NCI-H2107 (cell line): ENCODE measurements around the gene RPL7A.
"Not testable (repeated sequence)": the region's sequence is repeated elsewhere in the genome, so short reads cannot be mapped to it uniquely, and the experiment has no call there.

Experiments
- DNase-seq: peaks from one replicate; lab custom pipeline; 2025; lab: John Stamatoyannopoulos, UW

RPL7A gene

GRCh38 chr9:133369422-133369821 lies 21.4 kb downstream of the RPL7A start:
- DNase-seq = no peak

DNA sequence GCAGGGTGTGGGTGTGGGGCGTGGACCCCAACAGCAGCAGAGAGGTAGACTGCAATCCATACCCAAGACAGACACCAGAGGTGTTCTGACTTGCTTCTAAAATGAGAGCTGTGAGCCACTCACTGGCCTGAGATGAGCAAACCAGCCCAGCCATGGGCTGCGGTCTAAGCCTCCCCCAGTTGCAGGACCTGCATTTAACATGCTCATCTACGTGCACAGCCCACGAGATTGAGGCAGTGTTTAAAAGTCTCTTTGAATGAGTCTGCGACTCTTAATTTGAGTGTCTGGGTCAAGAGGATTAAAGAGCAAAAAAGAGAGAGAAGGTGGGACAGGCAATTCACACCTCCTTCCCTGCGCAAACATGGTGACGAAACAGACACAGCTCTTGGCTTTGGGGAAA lies 21.9 kb downstream of the RPL7A start:
- no peak for DNase-seq

DNA sequence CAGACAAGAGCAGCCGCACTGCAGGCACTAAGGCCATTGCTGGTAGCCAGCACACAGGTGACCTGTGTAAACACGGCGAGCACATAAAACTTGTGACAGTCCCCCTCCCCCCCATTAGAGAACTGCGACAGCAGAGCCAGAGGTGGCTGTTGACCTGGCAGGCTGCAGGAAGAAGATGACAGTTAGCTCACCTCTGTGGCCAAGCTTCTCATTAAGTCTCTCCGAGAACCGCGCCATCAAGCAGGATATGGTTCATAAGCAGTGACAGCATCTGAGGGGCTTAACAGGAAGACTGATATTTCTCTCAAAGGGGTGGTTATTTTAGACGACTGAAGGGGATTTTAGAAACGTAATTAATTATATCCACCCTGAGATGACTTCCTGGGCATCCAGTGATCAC lies 22.7 kb downstream of the RPL7A start:
- no peak for DNase-seq

GRCh38 chr9:133371261-133371711 lies 23.3 kb downstream of the RPL7A start:
- no peak for DNase-seq

DNA sequence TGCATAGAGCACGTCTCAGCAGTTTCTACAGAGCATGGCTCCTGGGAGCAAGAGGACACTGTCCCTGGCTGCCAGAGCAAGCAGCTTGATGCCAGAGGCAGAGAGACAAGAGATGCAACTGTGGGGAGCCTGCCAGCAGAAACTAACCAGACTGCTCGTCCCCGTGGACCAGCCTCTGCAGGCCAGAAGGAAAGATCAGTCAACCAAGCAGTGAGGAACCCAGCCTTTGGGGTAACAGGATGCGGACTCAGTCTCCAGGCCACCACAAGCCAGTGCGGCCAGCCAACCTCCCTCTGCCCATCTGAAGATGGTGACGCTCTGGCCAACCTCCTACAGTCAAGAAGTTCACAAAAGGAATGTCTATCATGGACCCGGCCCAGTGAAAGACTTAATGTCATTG lies 24.1 kb downstream of the RPL7A start:
- DNase-seq = no peak

DNA sequence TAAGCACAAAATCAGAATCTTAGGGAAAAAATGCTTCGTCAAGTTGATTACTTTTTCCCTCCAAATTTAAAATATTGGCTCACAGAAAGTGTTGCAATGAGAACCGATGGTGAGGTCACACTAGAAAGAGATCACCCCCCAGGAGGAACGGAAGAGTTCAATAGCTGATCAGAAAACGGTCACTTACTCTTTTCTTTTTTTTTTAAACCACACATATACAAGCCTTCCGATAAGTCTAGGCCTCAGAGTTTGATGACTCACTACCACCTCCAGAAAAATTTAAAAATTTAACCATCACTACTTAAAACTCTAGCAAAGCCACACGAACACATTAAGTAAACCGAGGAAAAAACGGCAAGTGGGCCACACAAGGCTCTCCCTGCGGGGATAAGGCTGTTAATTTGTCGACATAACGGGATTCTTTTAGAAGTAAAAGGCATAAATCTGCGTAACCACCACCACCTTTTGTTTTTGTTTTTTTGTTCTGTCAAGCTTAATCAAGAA lies 26.6 kb downstream of the RPL7A start:
- DNase-seq = no peak

GRCh38 chr9:133375116-133375723 lies 27.2 kb downstream of the RPL7A start:
- DNase-seq = no peak

GRCh38 chr9:133375724-133376654 lies 28.0 kb downstream of the RPL7A start, which contains the start of the genes STKLD1 and SURF4:
Gene STKLD1, plus strand, starts transcription at chr9:133376366. Its CDS starts 108 bp downstream, at chr9:133376474.
Gene SURF4, minus strand, starts transcription at chr9:133376060. Its CDS starts 91 bp downstream, at chr9:133375969.
- DNase-seq = peak; percentile 90

DNA sequence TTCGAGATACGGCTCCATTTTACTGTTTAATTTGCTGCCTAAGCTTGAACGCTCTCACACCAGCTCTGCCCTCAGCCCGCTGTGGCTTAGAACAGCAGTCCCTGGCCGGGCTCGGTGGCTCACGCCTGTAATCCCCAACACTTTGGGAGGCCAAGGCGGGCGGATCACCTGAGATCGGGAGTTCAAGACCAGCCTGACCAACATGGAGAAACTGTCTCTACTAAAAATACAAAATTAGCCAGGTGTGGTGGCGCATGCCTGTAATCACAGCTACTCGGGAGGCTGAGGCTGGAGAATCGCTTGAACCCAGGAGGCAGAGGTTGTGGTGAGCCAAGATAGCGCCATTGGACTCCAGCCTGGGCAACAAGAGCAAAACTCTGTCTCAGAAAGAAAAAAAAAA lies 29.3 kb downstream of the RPL7A start:
- DNase-seq = not testable (repeated sequence)

DNA sequence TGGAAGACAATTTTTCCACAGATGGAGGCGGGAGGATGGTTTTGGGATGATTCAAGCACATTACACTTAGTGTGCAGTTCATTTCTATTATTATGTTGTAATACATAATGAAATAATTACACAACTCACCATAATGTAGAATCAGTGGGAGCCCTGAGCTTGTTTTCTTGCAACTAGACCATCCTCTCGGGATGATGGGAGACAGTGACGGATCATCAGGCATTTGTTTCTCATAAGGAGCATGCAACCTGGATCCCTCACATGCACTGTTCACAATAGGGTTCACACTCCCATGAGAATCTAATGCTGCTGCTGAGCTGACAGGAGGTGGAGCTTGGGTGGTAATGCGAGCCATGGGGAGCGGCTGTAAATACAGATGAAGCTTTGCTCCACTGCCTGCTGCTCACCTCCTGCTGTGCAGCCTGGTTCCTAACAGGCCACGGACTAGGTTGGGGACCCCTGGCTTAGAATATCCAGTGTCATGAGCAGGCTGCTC lies 29.8 kb downstream of the RPL7A start:
- DNase-seq = no peak

GRCh38 chr9:133378408-133378962 lies 30.5 kb downstream of the RPL7A start:
- no peak for DNase-seq

DNA sequence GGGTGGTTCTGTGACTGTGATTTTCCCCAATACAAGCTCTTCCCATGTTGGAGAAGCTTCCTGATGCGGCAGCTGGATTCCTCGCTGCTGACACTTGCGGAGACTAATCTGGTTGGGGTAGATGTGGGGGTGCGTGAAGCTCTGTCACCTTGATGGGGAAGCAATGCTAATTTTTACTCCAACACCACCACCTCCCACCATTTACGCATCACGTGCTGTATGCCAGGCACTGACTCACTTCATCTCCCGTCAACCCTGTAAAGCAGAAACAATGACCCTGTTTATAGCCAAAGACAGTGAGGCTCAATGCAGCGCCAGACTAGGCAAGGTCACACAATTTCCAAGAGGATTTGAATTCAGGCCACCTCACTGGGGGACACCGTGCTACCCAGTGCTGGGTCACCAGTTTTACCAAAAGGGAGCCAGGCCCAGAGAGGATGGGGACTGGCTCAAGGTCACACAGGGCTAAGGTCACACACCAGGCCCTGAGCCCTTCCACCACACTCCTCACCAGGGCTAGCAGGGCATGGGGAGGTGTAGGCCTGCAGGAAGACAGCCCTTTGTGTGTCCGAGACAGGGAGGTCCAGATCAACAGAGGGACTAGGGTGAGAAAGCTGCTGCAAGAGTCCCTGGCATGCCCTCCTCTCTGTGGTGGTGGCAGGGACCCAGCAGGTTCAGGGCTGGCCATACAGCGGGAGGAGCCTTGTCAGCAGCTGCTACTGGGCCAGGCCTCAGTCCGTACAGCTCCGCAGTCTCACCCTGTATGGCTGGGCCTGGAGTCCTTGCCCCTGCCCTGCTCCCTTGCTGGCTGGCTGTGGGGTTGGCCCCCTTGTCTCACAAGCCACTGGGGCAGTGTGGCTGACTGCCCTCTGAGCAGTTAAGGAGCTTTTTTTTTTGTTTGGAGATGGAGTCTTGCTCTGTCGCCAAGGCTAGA lies 31.4 kb downstream of the RPL7A start:
- no peak for DNase-seq

DNA sequence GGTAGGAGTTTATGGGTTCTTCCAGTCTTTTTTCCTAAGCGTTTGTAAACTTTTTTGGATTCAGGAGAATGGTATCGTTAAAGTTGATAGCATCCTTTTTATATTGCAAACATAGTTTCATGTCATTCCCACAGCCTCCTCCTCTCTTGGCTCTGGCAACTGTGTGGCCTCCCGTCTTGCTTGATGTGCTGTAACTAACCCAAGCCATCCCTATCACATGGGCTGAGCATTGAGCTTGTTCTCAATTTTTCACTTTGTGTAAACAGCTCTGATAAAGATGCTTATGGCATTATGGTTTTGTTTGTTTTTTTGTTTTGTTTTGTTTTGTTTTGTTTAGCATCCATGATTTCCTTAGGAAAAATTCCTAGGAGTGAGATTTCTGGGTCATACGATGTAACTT lies 32.7 kb downstream of the RPL7A start:
- no peak for DNase-seq

DNA sequence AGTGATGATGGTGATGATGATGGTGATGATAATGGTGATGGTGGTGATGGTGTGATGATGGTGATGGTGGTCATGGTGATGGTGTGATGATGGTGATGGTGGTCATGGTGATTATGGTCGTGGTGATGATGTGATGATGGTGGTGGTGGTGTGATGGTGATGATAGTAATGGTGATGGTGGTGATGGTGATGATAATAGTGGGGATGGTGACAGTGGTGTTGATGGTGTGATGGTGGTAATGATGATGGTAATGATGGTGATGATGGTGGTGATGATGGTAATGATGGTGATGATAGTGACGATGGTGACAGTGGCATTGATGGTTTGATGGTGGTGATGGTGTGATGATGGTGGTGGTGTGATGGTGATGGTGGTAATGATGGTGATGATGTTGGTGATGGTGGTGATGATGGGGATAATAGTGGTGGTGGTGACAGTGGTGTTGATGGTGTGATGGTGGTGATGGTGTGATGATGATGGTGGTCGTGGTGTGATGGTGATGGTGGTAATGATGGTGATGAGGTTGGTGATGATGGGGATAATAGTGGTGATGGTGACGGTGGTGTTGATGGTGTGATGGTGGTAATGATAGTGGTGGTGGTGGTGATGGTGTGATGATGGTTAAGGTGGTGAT lies 34.6 kb downstream of the RPL7A start:
- DNase-seq = no peak

GRCh38 chr9:133383438-133383837 lies 35.4 kb downstream of the RPL7A start:
- DNase-seq = no peak

DNA sequence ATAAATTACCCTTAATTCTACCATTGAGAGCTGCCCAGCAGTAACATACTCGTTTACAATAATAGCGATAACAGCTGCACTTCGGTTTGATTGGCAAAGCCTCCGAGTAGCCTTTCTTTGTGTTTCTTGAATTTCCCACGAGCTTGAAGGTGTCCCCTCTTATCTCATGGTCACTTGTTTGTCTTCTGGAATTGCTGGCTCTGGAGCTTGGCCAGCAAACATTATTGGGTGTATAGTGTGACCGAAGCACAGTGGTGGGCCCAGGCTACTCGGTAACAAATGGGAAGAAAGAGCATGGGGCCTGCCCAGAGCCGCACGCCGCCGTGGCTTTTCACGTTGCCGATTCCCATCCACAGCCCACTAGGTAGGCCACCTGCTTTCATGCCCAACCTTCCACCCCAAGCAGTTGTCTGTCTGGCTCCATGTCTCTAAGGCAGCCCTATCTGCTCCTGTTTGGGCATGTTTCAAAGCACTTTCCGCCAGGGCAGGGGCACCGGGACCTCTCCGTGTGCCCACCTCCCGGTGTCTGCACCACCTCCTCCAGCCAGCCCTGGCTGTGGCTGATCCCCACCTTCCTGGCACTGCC lies 36.8 kb downstream of the RPL7A start:
- no peak for DNase-seq

DNA sequence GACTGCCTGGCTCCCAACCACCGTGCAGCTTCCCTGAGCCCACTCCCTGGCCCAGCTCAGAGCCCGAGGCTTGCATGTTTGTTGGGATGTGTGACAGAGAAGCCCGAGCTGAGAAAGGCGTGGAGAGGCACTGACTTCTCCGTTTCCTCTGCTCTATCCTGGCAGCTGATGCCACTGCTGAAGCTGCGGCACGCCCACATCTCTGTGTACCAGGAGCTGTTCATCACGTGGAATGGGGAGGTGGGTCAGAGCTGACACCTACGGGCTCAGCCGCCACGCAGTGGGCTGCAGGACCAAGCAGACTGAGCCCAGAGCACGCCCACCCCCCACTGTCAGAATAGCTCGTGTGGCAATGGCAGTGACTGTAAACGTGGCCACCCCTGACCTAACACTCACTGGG lies 37.4 kb downstream of the RPL7A start:
- no peak for DNase-seq

- DNase-seq = no peak
Observed at GRCh38 chr9:133386338-133386737, 38.3 kb downstream of the RPL7A start.

DNA sequence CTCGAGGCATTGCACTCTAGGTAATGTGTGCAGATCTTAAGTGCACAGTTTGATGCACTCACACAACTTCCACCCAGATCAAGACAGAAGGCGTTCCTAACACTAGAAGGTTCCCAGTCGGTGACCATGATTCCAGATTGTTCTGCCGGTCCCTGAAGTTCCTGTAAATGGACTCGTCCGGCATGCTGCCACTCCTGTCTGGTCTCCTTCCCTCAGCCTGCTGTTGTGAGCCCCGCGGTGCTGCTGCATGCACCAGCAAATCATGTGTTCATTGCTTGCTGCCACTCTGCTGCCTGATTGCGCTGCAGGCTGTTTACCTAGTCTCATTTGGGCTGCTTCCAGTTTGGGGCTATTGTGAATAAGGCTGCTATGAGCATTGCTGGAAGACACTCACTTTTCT lies 39.7 kb downstream of the RPL7A start:
- no peak for DNase-seq

GRCh38 chr9:133389025-133389557 lies 41.1 kb downstream of the RPL7A start:
- no peak for DNase-seq
